SK-N-SH treated with all-trans-retinoic acid at 6 μM for 48 hours (cell line): ENCODE measurements around the gene RPA3.

Experiments used
- CREB5 ChIP-seq: fragments of 250-450 bp; sonication (Bioruptor Pico); IDR thresholded peaks from 2 replicates; pipeline ENCODE4 v1.5.1; 2020; ENCODE audit warnings: low read depth, mild to moderate bottlenecking, moderate library complexity
- ZNF70 ChIP-seq: fragments of 450-650 bp; formaldehyde crosslinking; IDR thresholded peaks from 2 replicates; pipeline ENCODE4 v1.5.0; 2020; ENCODE audit warnings: mild to moderate bottlenecking, moderate library complexity
- TF ChIP-seq, protein P1 (sequence below): fragments of 250-450 bp; sonication (Bioruptor Pico); IDR thresholded peaks from 2 replicates; pipeline ENCODE4 v1.5.1; 2021; ENCODE audit warnings: mild to moderate bottlenecking, moderate library complexity

- TF ChIP-seq ZNF70 (CRISPR knock-in tag) (no peak), CREB5 (CRISPR knock-in tag) (no peak)
- TF ChIP-seq, protein P1, sequence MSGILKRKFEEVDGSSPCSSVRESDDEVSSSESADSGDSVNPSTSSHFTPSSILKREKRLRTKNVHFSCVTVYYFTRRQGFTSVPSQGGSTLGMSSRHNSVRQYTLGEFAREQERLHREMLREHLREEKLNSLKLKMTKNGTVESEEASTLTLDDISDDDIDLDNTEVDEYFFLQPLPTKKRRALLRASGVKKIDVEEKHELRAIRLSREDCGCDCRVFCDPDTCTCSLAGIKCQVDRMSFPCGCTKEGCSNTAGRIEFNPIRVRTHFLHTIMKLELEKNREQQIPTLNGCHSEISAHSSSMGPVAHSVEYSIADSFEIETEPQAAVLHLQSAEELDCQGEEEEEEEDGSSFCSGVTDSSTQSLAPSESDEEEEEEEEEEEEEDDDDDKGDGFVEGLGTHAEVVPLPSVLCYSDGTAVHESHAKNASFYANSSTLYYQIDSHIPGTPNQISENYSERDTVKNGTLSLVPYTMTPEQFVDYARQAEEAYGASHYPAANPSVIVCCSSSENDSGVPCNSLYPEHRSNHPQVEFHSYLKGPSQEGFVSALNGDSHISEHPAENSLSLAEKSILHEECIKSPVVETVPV (CRISPR knock-in tag), result no peak
Measured at GRCh38 chr7:7681936-7682329, 36.5 kb downstream of the RPA3 start.
